ENCODE measurements around the gene SLC27A6. TPM values are rescaled to one million over a fixed set of nuclear protein-coding genes. Genes with fewer than 3 reads are reported as not detected.

Gene SLC27A6
- total RNA-seq, 1 experiment from 2014 or later, result 0.16 TPM

DNA sequence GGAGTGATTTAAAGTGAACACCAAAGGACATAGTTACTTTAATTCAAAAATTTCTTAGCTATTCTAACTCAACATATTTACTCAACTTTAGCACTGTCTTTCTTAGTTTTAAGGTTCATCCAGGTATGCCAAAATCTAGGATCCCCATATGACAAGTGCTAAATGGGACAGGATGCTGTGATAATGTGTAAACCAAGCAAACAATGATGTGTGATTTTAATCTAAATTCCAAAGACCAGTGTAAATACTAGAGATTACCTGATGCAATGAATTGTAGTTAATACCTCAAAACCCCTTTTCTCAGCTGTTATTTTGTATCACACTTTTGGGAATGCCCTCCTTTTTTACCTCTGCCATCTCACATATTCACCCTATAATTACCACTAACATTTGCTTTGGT, 102.5 kb downstream of the SLC27A6 start:
- H3K4me3 Mint-ChIP-seq (ENCODE audit: unreplicated experiment), result no peak overlapping the region
- POLR2A ChIA-PET, result interaction anchor here (0.7 kb wide), 1 partner anchor 143 kb away, joined by 3 read pairs; no protein-coding TSS in a partner anchor
- no peaks in the 10 kb centered on the region for H3K9me3 Mint-ChIP-seq (ENCODE audit: unreplicated experiment)
- peaks cover 6% of the 10 kb centered on the region for H3K4me1 Mint-ChIP-seq (ENCODE audit: insufficient read depth, unreplicated experiment)
- TF ChIP-seq, protein P1, sequence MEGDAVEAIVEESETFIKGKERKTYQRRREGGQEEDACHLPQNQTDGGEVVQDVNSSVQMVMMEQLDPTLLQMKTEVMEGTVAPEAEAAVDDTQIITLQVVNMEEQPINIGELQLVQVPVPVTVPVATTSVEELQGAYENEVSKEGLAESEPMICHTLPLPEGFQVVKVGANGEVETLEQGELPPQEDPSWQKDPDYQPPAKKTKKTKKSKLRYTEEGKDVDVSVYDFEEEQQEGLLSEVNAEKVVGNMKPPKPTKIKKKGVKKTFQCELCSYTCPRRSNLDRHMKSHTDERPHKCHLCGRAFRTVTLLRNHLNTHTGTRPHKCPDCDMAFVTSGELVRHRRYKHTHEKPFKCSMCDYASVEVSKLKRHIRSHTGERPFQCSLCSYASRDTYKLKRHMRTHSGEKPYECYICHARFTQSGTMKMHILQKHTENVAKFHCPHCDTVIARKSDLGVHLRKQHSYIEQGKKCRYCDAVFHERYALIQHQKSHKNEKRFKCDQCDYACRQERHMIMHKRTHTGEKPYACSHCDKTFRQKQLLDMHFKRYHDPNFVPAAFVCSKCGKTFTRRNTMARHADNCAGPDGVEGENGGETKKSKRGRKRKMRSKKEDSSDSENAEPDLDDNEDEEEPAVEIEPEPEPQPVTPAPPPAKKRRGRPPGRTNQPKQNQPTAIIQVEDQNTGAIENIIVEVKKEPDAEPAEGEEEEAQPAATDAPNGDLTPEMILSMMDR (IDR thresholded peaks at IDR 0.05; ENCODE audit: unreplicated experiment), result no peak
- BruUV-seq (replicated peaks), result no TSS peak
- no peak for DNase-seq (ENCODE audit: unreplicated experiment)
- H3K36me3 Mint-ChIP-seq (ENCODE audit: insufficient read depth, unreplicated experiment), result no peaks in the 10 kb centered on the region
- intact Hi-C loops (cut with micrococcal nuclease), result no loop called here
- no peak overlapping the region for H3K27ac Mint-ChIP-seq (ENCODE audit: low read depth, unreplicated experiment)
- CTCF ChIA-PET, result no interaction called here
- peaks cover 53% of the 10 kb centered on the region for H3K27me3 Mint-ChIP-seq (ENCODE audit: insufficient read depth, unreplicated experiment)

DNA sequence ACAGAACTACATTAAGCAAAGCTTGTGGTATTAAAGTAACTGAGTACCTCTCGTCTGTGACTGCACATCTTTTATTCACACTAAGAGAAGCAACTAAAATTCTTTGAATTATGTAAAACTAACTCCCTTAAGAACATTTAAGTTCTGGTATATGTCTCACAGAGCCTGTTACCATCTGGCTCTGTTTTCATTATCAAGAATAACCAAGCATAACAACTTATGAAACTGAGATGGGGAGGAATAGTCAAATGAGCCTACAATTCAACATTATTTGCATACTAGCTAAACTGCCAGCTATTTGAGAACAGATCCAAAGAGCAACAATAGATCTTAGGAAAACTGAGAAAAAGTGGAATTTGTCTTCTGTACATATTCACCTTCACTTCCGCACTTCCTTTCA, 104.0 kb downstream of the SLC27A6 start:
- no peak for DNase-seq (ENCODE audit: unreplicated experiment)
- intact Hi-C loops (cut with micrococcal nuclease), result no loop called here
- TF ChIP-seq, protein P1 (IDR thresholded peaks at IDR 0.05; ENCODE audit: unreplicated experiment), result no peak
- BruUV-seq (replicated peaks), result no TSS peak
- Mint-ChIP-seq H3K9me3 (ENCODE audit: unreplicated experiment) (no peaks in the 10 kb centered on the region), H3K36me3 (ENCODE audit: insufficient read depth, unreplicated experiment) (no peaks in the 10 kb centered on the region), H3K4me3 (ENCODE audit: unreplicated experiment) (no peak overlapping the region), H3K27ac (ENCODE audit: low read depth, unreplicated experiment) (no peak overlapping the region), H3K27me3 (ENCODE audit: insufficient read depth, unreplicated experiment) (peaks cover 53% of the 10 kb centered on the region), H3K4me1 (ENCODE audit: insufficient read depth, unreplicated experiment) (no peaks in the 10 kb centered on the region)
- CTCF ChIA-PET, result interaction anchor here (1.1 kb wide), 1 partner anchor 26 kb away, joined by 4 read pairs; the partner anchor contains the start of gene ISOC1
- POLR2A ChIA-PET, result no interaction called here

DNA sequence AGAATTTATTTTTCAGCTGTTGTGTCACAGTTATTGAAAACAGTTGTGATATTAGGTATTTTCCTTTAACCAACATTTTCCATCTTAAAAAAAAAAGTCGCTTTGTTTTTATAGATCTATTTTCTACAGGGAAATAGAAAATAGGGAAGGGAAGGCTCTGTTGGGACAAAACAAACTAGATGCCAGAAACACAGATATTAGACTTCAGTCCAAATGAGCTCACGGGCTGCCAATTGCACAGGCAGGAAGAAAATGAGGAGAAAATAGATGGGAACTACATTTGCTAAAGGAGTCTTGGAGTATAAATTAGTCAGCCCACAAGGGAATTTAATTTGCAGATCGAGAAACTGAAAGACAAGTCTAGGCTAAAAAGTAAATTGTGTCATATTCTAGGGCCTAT, 107.8 kb downstream of the SLC27A6 start:
- BruUV-seq (replicated peaks), result no TSS peak
- Mint-ChIP-seq H3K4me1 (ENCODE audit: insufficient read depth, unreplicated experiment) (no peaks in the 10 kb centered on the region), H3K27me3 (ENCODE audit: insufficient read depth, unreplicated experiment) (peaks cover 66% of the 10 kb centered on the region), H3K4me3 (ENCODE audit: unreplicated experiment) (no peak overlapping the region), H3K27ac (ENCODE audit: low read depth, unreplicated experiment) (no peak overlapping the region), H3K9me3 (ENCODE audit: unreplicated experiment) (no peaks in the 10 kb centered on the region), H3K36me3 (ENCODE audit: insufficient read depth, unreplicated experiment) (no peaks in the 10 kb centered on the region)
- no peak for DNase-seq (ENCODE audit: unreplicated experiment)
- TF ChIP-seq, protein P1 (IDR thresholded peaks at IDR 0.05; ENCODE audit: unreplicated experiment), result no peak
- ChIA-PET CTCF (interaction anchor here (0.7 to 1.1 kb wide), 2 partner anchors 168 to 979 kb away, joined by 3 read pairs; no protein-coding TSS in a partner anchor), POLR2A (interaction anchor here (0.5 to 1.6 kb wide), 3 partner anchors 14 to 21 kb away, joined by 3 to 4 read pairs (median 3); partner anchors contain the start of gene ISOC1)
- intact Hi-C loops (cut with micrococcal nuclease), result no loop called here

DNA sequence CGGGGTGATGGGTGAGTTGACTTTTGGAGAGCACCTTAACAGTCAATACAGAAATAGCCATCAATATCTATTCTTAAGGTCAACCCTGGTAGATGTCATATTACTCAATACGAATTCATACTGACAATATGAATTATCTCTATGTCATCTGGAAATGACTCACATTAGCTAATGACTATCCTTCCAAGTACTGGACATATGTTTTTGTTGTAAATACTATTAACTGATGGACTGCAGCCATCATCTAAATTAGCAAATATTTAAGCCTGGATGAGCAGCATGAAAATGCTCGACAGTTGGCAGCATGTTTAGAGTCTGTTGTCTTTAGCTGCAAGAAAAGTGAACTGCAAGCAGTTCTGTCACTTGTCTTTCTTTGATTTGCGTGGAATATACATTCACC, 109.6 kb downstream of the SLC27A6 start:
- H3K36me3 Mint-ChIP-seq (ENCODE audit: insufficient read depth, unreplicated experiment), result no peaks in the 10 kb centered on the region
- no peaks in the 10 kb centered on the region for H3K4me1 Mint-ChIP-seq (ENCODE audit: insufficient read depth, unreplicated experiment)
- DNase-seq (ENCODE audit: unreplicated experiment), result peak; percentile 22
- BruUV-seq (replicated peaks), result no TSS peak
- H3K9me3 Mint-ChIP-seq (ENCODE audit: unreplicated experiment), result no peaks in the 10 kb centered on the region
- ChIA-PET CTCF (interaction anchor here (1.3 kb wide), 1 partner anchor 20 kb away, joined by 5 read pairs; the partner anchor contains the start of gene ISOC1), POLR2A (interaction anchor here (0.7 to 0.8 kb wide), 2 partner anchors 17 to 131 kb away, joined by 3 read pairs; no protein-coding TSS in a partner anchor)
- H3K27me3 Mint-ChIP-seq (ENCODE audit: insufficient read depth, unreplicated experiment), result peaks cover 48% of the 10 kb centered on the region
- no peak overlapping the region for H3K27ac Mint-ChIP-seq (ENCODE audit: low read depth, unreplicated experiment)
- TF ChIP-seq, protein P1 (IDR thresholded peaks at IDR 0.05; ENCODE audit: unreplicated experiment), result no peak
- no peak overlapping the region for H3K4me3 Mint-ChIP-seq (ENCODE audit: unreplicated experiment)
- intact Hi-C loops (cut with micrococcal nuclease), result no loop called here

All from MCF 10A (cell line).